ENCODE results near the gene LRG1.

LRG1 gene

GRCh38 chr19:4506449-4507149 is 33.2 kb downstream of the LRG1 start:
- no peak for DNase-seq

- DNase-seq, result no peak
These were observed 34.0 kb downstream of the LRG1 start for GRCh38 chr19:4505570-4506448.

GRCh38 chr19:4504891-4505569 is 34.8 kb downstream of the LRG1 start:
- DNase-seq, result no peak

- no peak for DNase-seq
These were observed 35.5 kb downstream of the LRG1 start for GRCh38 chr19:4504297-4504701.

GRCh38 chr19:4503825-4504170 is 36.0 kb downstream of the LRG1 start:
- DNase-seq, result no peak

GRCh38 chr19:4503132-4503824 is 36.6 kb downstream of the LRG1 start:
- no peak for DNase-seq

GRCh38 chr19:4502282-4503131 is 37.3 kb downstream of the LRG1 start:
- no peak for DNase-seq

GRCh38 chr19:4501691-4502090 is 38.1 kb downstream of the LRG1 start:
- DNase-seq, result no peak

GRCh38 chr19:4500841-4501591 is 38.8 kb downstream of the LRG1 start:
- no peak for DNase-seq

GRCh38 chr19:4499855-4500254 is 40.0 kb downstream of the LRG1 start:
- DNase-seq, result no peak

GRCh38 chr19:4499318-4499717 is 40.5 kb downstream of the LRG1 start:
- DNase-seq, result no peak

- DNase-seq, result no peak
These were observed 41.1 kb downstream of the LRG1 start for GRCh38 chr19:4498694-4499093.

- no peak for DNase-seq
These were observed 42.0 kb downstream of the LRG1 start for GRCh38 chr19:4497770-4498389.

- DNase-seq, result no peak
These were observed 43.5 kb downstream of the LRG1 start for GRCh38 chr19:4496304-4496703.

- DNase-seq, result no peak
These were observed 44.4 kb downstream of the LRG1 start for GRCh38 chr19:4495471-4495870.

GRCh38 chr19:4494691-4495064 is 45.2 kb downstream of the LRG1 start:
- DNase-seq, result no peak

GRCh38 chr19:4493929-4494690 is 45.7 kb downstream of the LRG1 start:
- no peak for DNase-seq

GRCh38 chr19:4493104-4493928 is 46.5 kb downstream of the LRG1 start:
- no peak for DNase-seq

All from activated CD4-positive, CD25-positive, alpha-beta regulatory T cell (primary cell).